Measurements from ENCODE around the gene IFT27.
"Not testable (repeated sequence)": the region's sequence is repeated elsewhere in the genome, so short reads cannot be mapped to it uniquely, and the experiment has no call there.

IFT27 gene

GRCh38 chr22:36764641-36765040, 11.3 kb downstream of the IFT27 start:
- DNase-seq: no peak

- no peak for DNase-seq
Observed at GRCh38 chr22:36764060-36764459, 11.9 kb downstream of the IFT27 start.

GRCh38 chr22:36763576-36763975, 12.3 kb downstream of the IFT27 start:
- DNase-seq: no peak

- no peak for DNase-seq
Observed at GRCh38 chr22:36762687-36763260, 13.1 kb downstream of the IFT27 start.

- no peak for DNase-seq
Observed at GRCh38 chr22:36761553-36762240, 14.2 kb downstream of the IFT27 start.

GRCh38 chr22:36760786-36761185, 15.1 kb downstream of the IFT27 start:
- DNase-seq: no peak

- no peak for DNase-seq
Observed at GRCh38 chr22:36759481-36760159, 16.3 kb downstream of the IFT27 start.

- no peak for DNase-seq
Observed at GRCh38 chr22:36758792-36759271, 17.1 kb downstream of the IFT27 start.

- DNase-seq: peak; percentile 84
Observed at GRCh38 chr22:36757668-36758211, 18.2 kb downstream of the IFT27 start.

GRCh38 chr22:36756746-36757655, 18.9 kb downstream of the IFT27 start:
- no peak for DNase-seq

GRCh38 chr22:36756031-36756430, 19.9 kb downstream of the IFT27 start:
- DNase-seq: no peak

GRCh38 chr22:36755316-36755715, 20.6 kb downstream of the IFT27 start:
- no peak for DNase-seq

GRCh38 chr22:36754881-36755280, 21.0 kb downstream of the IFT27 start:
- not testable (repeated sequence) for DNase-seq

- DNase-seq: no peak
Observed at GRCh38 chr22:36753916-36754315, 22.0 kb downstream of the IFT27 start.

- no peak for DNase-seq
Observed at GRCh38 chr22:36753120-36753802, 22.7 kb downstream of the IFT27 start.

- no peak for DNase-seq
Observed at GRCh38 chr22:36746375-36746970, 29.4 kb downstream of the IFT27 start.

GRCh38 chr22:36745301-36745995, 30.5 kb downstream of the IFT27 start:
- no peak for DNase-seq

- DNase-seq: no peak
Observed at GRCh38 chr22:36744791-36745190, 31.1 kb downstream of the IFT27 start.

GRCh38 chr22:36744413-36744765, 31.5 kb downstream of the IFT27 start:
- no peak for DNase-seq

GRCh38 chr22:36743591-36744412, 32.1 kb downstream of the IFT27 start:
- DNase-seq: no peak
